GM18867 (cell line): Measurements from ENCODE around the gene HBQ1.
"Not testable (repeated sequence)": the region's sequence is repeated elsewhere in the genome, so short reads cannot be mapped to it uniquely, and the experiment has no call there.

ENCODE experiments used
- ATAC-seq: cut with Tn5 transposase; IDR thresholded peaks from one replicate; pipeline ENCODE4 v1.9.1; 2021; ENCODE audit warnings: mild to moderate bottlenecking, moderate library complexity; ENCODE audit not compliant: unreplicated experiment

Gene HBQ1

DNA sequence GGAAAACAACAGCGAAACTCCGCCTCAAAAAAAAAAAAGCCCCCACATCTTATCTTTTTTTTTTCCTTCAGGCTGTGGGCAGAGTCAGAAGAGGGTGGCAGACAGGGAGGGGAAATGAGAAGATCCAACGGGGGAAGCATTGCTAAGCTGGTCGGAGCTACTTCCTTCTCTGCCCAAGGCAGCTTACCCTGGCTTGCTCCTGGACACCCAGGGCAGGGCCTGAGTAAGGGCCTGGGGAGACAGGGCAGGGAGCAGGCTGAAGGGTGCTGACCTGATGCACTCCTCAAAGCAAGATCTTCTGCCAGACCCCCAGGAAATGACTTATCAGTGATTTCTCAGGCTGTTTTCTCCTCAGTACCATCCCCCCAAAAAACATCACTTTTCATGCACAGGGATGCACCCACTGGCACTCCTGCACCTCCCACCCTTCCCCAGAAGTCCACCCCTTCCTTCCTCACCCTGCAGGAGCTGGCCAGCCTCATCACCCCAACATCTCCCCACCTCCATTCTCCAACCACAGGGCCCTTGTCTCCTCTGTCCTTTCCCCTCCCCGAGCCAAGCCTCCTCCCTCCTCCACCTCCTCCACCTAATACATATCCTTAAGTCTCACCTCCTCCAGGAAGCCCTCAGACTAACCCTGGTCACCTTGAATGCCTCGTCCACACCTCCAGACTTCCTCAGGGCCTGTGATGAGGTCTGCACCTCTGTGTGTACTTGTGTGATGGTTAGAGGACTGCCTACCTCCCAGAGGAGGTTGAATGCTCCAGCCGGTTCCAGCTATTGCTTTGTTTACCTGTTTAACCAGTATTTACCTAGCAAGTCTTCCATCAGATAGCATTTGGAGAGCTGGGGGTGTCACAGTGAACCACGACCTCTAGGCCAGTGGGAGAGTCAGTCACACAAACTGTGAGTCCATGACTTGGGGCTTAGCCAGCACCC, 5.0 kb upstream of the HBQ1 start:
- ATAC-seq = no peak

DNA sequence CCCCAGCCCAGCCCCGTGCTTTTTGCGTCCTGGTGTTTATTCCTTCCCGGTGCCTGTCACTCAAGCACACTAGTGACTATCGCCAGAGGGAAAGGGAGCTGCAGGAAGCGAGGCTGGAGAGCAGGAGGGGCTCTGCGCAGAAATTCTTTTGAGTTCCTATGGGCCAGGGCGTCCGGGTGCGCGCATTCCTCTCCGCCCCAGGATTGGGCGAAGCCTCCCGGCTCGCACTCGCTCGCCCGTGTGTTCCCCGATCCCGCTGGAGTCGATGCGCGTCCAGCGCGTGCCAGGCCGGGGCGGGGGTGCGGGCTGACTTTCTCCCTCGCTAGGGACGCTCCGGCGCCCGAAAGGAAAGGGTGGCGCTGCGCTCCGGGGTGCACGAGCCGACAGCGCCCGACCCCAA, 4.3 kb upstream of the HBQ1 start:
- not testable (repeated sequence) for ATAC-seq

DNA sequence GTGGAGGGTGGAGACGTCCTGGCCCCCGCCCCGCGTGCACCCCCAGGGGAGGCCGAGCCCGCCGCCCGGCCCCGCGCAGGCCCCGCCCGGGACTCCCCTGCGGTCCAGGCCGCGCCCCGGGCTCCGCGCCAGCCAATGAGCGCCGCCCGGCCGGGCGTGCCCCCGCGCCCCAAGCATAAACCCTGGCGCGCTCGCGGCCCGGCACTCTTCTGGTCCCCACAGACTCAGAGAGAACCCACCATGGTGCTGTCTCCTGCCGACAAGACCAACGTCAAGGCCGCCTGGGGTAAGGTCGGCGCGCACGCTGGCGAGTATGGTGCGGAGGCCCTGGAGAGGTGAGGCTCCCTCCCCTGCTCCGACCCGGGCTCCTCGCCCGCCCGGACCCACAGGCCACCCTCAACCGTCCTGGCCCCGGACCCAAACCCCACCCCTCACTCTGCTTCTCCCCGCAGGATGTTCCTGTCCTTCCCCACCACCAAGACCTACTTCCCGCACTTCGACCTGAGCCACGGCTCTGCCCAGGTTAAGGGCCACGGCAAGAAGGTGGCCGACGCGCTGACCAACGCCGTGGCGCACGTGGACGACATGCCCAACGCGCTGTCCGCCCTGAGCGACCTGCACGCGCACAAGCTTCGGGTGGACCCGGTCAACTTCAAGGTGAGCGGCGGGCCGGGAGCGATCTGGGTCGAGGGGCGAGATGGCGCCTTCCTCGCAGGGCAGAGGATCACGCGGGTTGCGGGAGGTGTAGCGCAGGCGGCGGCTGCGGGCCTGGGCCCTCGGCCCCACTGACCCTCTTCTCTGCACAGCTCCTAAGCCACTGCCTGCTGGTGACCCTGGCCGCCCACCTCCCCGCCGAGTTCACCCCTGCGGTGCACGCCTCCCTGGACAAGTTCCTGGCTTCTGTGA, 3.5 kb upstream of the HBQ1 start, which contains the start of gene HBA1:
Gene HBA1 (plus strand): TSS at position 204 of the 906 bp plus-strand sequence. CDS start 37 bp downstream, at position 241.
- ATAC-seq = not testable (repeated sequence)

DNA sequence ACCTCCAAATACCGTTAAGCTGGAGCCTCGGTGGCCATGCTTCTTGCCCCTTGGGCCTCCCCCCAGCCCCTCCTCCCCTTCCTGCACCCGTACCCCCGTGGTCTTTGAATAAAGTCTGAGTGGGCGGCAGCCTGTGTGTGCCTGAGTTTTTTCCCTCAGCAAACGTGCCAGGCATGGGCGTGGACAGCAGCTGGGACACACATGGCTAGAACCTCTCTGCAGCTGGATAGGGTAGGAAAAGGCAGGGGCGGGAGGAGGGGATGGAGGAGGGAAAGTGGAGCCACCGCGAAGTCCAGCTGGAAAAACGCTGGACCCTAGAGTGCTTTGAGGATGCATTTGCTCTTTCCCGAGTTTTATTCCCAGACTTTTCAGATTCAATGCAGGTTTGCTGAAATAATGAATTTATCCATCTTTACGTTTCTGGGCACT, 2.9 kb upstream of the HBQ1 start:
- ATAC-seq = no peak

DNA sequence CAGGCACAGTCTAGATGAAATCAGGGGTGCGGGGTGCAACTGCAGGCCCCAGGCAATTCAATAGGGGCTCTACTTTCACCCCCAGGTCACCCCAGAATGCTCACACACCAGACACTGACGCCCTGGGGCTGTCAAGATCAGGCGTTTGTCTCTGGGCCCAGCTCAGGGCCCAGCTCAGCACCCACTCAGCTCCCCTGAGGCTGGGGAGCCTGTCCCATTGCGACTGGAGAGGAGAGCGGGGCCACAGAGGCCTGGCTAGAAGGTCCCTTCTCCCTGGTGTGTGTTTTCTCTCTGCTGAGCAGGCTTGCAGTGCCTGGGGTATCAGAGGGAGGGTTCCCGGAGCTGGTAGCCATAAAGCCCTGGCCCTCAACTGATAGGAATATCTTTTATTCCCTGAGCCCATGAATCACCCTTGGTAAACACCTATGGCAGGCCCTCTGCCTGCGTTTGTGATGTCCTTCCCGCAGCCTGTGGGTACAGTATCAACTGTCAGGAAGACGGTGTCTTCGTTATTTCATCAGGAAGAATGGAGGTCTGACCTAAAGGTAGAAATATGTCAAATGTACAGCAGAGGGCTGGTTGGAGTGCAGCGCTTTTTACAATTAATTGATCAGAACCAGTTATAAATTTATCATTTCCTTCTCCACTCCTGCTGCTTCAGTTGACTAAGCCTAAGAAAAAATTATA, 2.1 kb upstream of the HBQ1 start:
- ATAC-seq = no peak

DNA sequence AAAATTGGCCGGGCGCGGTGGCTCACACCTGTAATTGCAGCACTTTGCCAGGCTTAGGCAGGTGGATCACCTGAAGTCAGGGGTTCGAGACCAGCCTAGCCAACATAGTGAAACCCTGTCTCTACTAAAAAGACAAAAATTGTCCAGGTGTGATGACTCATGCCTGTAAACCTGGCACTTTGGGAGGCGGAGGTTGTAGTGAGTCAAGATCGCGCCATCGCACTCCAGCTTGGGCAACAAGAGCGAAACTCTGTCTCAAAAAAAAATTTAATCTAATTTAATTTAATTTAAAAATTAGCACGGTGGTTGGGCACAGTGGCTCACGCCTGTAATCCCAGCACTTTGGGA, 1.6 kb upstream of the HBQ1 start:
- ATAC-seq = no peak

DNA sequence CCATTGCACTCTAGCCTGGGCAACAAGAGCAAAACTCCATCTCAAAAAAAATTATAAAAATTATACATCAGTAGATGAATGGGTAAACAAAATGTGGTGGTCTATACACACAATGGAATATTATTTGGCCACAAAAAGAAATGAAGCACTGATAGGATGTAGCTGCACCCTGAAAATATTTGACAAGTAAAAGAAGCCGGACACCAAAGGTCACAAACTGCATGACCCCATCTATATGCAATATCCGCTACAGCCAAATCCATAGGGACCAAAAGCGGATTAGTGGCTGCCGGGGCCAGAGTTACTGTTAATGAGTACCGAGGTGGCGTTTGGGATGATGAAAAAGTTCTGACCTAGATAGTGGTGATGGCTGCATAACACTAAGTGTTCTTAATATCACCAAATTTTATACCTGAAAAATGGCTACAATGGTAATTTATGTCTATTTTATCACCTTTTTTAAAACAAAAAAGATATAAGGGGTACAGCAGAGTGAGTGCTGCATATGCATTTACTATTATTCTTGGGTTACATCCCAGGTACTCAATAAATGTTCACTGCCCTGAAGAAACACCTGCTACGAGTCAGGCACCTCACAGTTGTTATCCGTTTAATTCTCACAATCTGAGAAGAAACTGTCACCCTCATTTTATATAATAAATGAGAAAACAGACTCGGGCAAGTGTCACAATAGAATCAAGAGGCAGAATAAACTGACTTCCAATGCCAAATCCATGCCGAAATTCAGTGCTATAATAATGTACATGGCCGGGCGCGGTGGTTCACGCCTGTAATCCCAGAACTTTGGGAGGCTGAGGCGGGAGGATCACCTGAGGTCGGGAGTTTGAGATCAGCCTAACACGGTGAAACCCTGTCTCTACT, 807 bp upstream of the HBQ1 start:
- ATAC-seq = no peak

DNA sequence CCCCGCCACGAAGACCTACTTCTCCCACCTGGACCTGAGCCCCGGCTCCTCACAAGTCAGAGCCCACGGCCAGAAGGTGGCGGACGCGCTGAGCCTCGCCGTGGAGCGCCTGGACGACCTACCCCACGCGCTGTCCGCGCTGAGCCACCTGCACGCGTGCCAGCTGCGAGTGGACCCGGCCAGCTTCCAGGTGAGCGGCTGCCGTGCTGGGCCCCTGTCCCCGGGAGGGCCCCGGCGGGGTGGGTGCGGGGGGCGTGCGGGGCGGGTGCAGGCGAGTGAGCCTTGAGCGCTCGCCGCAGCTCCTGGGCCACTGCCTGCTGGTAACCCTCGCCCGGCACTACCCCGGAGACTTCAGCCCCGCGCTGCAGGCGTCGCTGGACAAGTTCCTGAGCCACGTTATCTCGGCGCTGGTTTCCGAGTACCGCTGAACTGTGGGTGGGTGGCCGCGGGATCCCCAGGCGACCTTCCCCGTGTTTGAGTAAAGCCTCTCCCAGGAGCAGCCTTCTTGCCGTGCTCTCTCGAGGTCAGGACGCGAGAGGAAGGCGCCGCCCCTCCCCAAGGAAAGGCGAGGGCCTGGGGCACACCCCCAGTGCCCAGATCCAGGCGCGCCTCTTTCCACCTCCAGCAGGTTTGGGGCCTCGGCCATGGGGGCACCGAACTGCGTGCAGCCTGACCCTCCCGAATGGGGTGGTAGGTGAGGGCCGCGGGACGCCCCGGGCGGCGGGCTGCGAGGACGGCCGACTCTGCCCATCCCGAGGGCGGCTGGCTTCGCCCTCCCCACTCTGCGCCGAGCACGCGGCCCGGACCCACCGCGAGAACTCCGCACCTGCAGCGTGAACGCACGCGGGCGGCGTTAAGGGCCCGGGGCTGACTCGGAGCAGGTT, 664 bp downstream of the HBQ1 start:
- no peak for ATAC-seq

DNA sequence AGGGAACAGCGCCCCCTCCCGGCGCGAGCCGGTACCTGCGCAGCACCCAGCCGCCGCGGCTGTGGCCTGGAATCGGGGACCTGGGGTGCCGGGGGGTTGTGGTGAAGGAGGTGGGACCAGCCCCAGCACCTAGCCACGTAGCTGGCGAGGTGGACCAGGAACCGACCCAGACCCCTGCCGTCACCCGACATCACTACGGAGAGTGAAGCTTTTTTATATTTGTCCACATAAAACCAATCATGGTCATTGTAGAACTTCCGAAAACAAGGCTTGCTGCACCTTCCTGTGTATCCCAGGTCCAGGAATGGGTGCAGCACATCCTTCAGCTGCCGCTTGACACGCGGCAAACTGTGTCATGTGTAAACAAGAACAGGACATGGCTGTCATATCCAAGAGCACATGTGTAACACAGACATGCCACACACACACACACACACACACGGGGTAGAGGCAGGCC, 1.3 kb downstream of the HBQ1 start:
- no peak for ATAC-seq

DNA sequence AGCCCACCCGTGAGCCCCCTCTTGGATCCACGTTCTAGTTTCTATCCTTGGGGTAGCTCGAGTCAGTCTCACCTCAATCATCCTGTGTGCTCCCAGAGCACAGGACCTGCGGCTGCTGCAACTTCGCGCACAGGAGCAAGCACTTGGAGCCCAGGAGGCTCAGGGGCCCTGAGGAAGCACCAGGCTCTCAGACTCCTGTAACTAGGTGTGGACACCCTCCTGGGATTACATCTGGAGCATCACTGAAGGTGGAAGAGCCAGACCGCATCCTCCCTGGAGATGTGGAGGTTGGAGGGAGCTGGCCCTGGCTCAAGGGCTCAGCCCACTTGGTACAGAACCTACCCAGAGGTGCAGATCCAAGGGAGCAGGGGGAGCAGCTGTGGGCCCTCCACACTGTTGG, 2.7 kb downstream of the HBQ1 start:
- ATAC-seq = no peak

DNA sequence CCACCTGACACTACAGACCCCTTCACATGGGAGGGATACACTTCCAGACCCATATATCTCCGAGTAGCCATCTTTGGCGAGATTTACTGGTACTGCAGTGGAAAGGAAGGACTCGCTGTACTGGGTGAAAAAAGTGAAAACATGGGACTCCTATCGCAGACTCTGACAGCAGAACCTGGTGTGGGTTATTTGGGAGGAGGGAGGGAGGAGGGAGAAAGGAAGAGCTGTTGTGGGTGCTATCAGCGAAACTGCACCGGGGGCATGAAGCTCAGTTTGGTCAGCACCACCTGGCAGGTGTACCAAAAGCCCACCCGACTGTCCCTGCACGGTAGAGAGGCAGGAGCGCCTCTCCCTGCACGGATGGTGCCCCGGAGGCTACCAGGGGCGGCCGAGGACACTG, 5.0 kb downstream of the HBQ1 start:
- no peak for ATAC-seq

DNA sequence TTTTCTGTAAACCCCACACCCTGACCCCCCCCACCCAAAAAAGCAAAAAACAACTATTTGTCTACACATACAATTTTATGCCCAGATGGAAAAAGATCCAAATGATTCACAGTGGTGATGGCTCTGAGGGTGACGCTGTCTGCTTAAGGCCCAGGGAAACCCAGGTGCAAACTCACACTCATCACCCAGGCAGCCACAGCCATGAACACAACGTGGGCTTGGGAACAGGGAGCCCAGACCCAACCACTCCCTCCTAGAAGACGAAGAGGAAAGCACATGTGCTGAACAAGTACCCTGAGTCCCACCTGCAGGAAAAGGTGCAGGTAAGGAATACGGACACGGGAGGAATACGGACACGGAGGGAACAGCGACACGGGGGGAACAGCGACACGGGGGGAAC, 5.4 kb downstream of the HBQ1 start:
- ATAC-seq = no peak

DNA sequence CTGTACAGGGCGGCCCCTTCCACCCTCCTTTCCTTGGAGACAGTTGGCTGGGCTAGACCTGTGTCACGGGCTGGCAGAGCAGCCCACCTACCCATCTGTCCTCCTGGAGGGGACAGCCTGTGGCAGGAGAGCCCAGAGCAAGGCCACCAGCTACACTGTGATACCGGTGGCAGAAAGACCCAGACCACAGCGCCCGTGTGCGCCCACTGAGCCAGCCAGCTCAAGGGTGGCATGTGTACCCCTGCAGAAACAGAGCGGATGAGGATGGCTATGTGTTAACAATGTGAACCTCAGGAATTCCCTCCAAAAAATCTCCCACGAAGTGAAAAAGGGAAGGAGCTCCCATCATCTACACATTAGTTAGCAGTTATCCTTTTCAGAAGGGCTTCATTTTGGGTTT, 7.1 kb downstream of the HBQ1 start:
- no peak for ATAC-seq

DNA sequence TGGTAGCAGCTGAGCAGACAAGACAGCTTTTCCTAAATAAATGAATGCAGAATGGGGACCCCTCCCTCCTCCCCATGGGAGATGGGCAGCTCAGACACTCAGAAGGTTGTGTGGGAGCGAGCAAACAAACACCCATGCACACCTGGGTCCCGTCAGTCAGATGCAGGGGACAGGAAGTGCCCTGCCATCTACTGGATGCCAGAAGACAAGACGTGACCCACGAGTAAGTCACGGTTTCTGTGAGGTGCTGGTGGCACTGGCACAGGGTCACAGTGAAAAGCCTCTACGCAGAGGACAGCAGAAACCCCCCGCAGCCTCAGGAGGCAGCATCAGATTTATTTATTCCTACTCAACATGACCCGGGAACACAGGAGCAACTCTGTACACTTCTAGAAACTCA, 8.4 kb downstream of the HBQ1 start:
- no peak for ATAC-seq

DNA sequence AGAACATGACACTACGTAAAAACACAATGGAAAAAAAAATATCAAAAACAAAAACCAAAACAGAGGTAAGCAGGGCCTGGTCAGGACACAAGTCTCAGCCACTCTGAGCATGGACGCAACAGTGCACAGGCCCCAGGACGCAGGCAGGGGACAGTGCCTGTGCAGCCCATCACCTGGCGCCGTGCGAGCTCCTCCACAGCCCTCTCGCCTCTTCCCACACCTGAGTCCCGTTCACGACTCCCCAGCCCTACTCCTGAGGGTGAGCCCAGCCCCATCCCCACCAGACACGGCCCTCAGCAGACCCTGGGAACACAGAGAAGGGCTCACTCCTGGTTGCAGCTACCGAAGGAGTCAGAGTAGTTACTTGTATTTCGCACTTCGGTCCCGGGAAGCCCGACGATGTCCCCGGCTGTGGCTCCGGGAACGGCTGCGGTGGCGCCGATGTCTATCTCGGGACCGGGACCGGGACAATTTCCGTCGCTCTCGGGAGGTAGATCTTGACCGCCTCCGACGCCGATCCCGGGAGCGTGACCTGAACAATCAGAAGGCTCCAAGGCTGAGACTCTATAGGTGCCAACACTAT, 9.4 kb downstream of the HBQ1 start:
- ATAC-seq = no peak

DNA sequence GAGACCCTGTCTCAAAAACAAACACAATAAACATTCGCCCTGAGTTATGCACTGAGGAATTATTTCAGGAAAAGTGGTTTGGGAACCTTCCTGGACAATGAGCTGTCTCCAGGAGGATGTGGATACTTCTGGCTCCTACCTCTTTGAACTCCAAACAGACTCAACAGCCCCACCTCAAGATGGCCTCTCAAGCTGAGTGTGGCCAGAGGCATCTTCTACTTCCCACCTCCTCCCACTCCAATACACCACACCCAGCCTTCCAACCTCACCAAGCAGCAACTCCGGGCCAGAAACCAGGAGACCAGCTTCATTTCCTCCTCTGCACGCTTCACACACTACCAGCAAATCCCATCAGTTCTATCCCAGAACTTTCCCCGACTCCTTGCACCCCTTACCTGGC, 11.6 kb downstream of the HBQ1 start:
- no peak for ATAC-seq

DNA sequence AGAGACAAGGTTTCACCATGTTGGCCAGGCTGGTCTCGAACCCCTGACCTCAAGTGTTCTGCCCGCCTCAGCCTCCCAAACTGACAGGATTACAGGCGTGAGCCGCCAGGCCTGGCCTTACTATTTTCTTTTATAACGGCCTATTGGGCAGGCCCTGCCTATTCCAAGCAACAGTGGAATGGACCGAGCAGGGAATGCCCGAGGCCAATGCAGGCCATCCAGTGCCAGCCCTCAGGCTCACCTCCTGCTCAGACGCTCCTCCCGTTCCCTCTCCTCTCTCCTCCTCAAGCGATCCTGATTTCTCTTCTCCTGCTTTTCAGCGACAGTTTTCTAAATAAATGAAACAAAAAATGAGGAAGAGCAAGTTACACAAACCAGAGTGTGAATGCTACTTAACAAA, 12.4 kb downstream of the HBQ1 start:
- no peak for ATAC-seq

DNA sequence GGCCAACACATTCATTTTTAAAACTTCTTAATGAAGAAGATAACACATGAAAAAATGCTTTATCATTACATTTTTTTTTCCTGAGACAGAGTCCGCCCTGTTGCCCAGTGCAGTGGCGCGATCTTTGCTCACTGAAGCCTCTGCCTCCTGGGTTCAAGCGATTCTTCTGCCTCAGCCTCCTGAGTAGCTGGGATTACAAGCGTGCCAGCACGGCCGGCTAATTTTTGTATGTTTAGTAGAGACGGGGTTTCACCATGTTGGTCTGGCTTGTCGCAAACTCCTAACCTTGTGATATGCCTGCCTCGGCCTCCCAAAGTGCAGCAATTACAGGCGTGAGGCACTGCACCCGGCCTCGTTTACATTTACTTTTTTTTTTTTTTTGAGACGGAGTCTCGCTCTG, 13.2 kb downstream of the HBQ1 start:
- ATAC-seq = no peak

DNA sequence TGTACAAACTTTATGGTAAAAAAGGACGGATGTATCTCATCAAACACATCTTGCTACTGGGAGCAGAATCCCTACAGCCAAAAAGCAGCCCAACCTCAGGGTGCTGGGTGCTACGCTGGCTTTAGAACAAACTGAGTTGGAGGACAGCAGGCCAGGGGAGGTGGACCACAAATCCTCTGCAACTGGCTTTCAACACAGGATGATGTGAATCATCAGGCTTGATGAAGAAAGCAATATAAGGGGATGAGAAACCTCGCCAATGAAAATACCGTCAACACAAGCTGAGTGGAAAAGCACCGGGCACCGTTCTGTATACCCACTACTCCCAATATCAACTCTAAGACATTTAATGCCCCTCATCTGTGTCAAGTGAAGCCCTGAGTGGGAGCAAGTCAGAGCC, 14.3 kb downstream of the HBQ1 start:
- ATAC-seq = no peak
